C4-2B (cell line): ENCODE data around the gene ZNF32.

ENCODE experiments used
- ZFX ChIP-seq: fragments of 450-650 bp; IDR thresholded peaks from 2 replicates; pipeline ENCODE4 v1.6.1; 2017
- TF ChIP-seq, protein P1 (sequence below): fragments of 450-650 bp; conservative IDR thresholded peaks from 2 replicates; pipeline ENCODE4 v1.5.1; 2017; ENCODE audit warnings: mild to moderate bottlenecking

DNA sequence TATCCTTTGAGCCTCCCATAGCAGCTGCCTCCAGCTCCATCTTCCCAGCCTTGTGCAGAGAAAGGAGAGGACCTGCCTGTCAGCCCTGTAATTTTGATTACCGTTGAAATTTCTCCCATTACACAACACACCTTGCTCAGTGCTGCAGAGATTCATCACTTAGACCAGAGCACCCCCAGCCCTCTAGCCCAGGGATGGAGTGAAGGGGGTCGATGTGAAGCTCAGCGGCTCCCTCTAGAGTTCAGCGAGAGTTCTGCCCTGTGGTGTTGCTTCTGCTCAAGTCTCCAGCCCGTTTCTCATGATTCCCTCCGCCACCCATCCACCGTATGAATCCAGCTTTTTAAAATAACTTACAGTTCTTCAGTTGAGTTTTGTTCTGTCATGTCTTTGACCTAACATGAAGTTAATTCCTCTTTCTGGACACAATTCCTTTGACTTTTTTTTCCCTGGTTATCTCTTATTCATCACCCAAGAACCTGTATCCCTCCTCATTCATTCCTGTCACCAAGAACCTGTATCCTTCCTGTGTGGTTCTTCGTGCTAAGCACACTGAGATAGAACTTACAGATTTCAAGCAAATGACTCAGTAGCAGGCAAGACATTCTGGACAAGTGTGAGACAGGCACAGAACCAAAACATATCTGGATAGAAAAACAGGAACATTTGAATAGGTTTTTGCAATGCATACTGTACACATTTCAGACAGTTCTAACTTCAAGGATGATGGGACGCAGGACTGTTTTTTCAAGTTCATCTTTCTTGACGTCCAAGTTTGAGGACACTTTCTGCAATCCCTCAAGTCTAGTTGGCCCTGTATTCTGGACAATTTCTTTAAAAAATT is 35.0 kb upstream of the ZNF32 start:
- TF ChIP-seq, protein P1, sequence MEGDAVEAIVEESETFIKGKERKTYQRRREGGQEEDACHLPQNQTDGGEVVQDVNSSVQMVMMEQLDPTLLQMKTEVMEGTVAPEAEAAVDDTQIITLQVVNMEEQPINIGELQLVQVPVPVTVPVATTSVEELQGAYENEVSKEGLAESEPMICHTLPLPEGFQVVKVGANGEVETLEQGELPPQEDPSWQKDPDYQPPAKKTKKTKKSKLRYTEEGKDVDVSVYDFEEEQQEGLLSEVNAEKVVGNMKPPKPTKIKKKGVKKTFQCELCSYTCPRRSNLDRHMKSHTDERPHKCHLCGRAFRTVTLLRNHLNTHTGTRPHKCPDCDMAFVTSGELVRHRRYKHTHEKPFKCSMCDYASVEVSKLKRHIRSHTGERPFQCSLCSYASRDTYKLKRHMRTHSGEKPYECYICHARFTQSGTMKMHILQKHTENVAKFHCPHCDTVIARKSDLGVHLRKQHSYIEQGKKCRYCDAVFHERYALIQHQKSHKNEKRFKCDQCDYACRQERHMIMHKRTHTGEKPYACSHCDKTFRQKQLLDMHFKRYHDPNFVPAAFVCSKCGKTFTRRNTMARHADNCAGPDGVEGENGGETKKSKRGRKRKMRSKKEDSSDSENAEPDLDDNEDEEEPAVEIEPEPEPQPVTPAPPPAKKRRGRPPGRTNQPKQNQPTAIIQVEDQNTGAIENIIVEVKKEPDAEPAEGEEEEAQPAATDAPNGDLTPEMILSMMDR, result peak; percentile 75
- no peak for TF ChIP-seq ZFX
